Stimulated activated naive CD4-positive, alpha-beta T cell treated with Interleukin-2 at 50 U/mL for 16 hours (primary cell): ENCODE data around the gene ADM.

Experiments
- DNase-seq: peaks from one replicate; lab custom pipeline; 2025; lab: John Stamatoyannopoulos, UW

The ADM gene

GRCh38 chr11:10289765-10290380, 15.0 kb upstream of the ADM start:
- no peak for DNase-seq

DNA sequence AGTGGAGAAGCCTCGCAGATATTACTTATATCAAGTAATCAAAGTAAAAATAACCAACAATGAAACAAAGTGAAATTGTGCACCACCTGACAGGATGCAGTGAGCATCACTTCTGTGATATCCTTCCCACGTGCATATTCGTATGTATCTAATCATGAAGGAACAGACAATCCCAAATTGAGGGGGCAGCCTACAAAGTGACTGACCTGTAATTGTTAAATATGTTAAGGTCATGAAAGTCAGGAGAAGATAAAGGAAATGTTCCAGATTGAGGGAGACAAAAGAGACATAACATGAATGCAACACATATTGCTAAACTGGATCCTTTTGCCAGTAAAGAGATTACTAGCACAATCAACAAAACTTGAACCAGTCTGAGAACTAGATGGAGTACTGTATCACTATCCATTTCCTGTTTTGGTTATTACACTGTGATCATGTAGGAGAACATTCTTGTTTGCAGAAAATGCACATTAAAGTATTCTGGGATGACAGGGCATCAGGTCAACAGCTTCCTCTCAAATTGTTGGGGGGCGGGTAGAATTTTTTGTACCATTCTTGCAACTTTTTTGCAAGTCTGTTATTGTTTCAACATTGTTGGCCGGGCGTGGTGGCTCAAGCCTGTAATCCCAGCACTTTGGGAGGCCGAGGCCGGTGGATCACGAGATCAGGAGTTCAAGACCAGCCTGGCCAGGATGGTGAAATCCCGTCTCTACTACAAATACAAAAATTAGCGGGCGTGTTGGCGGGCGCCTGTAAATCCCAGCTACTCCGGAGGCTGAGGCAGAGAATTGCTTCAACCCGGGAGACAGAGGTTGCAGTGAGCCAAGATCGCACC, 12.9 kb upstream of the ADM start:
- DNase-seq: no peak

DNA sequence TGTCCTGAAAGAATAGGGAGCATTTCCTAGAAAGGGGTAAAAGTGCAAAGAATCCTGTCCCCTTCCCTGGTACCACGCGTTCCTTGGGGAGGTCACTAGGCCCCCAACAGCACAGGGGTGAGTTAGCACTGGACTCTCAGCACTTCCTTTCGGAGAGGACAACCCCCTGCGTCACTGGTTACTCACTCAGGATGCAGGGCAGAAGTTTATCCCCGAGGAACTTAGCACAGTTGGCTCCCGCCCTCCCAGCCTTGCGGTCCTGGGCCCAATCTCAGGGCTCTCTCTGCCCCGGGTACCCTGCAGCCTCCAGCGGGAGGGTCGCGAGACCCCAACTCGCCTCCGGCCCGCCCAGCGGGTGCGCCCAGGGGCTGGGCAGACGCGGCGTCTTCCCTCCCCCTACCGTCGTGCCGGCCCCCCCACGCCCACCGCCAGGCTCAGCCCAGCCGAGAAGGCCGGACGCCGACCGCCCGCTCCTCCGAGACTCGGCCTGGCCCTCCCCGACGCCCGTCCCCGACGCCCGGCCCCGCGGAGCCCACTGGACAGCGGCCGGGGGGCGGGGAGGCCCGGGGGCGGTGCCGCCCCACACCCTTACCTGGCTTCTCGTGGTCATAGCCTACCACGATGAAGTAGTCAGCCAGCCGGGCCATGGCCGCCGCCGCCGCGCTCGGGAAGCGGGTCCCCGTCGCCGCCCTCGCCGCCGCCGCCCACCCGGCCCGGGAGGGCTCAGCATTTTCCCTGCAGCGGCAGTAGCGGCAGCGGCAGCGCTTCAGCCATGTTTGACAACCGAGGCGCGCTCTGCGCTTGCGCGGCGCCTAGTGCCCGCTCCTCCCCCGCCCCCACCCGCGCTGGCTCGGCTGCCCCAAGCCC, 11.2 kb upstream of the ADM start, which contains the start of gene SBF2:
Gene SBF2 (minus strand): TSS at position 797 of the 867 bp plus-strand sequence. CDS start 150 bp downstream, at position 647.
- peak; percentile 75 for DNase-seq

- DNase-seq: no peak
Measured at GRCh38 chr11:10294290-10294953, 10.5 kb upstream of the ADM start.

DNA sequence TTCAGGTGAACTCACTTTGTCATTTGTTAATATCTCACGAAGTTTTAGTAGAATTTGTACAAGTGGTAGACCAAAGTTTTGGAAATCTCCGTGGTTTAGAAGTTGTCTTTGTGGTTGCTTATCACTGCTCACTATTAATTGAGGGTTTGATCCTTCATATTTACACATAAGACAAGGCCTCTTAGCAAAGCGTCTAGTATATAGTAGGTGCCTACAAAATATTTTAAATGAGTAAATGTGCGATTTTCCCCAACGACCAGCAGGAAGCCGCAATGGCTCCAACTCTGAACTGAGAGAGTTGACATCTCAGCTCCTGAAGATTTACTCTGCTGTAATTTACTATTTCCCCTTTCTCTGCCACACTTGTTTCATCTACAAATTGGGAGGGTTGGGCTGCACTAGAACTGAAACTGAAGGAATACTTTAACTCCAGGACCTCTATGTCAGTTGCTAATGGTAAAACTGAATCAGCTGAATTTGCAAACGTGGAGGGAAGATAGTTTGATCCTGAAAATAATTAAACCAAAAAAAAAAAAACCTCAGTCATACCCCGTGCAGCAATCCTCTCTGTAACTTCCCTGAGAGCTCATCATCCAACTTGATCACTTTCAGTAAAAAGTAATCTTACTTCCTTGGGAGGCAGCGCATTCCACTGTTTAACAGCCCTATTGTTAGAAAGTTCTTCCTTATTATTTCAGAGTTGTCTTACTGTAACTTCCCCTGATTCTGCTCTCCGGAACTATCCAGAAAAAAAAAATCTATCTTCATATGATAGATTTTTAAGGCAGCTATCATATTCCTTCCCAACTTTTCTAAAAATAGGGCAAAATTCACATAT, 9.6 kb upstream of the ADM start:
- no peak for DNase-seq

DNA sequence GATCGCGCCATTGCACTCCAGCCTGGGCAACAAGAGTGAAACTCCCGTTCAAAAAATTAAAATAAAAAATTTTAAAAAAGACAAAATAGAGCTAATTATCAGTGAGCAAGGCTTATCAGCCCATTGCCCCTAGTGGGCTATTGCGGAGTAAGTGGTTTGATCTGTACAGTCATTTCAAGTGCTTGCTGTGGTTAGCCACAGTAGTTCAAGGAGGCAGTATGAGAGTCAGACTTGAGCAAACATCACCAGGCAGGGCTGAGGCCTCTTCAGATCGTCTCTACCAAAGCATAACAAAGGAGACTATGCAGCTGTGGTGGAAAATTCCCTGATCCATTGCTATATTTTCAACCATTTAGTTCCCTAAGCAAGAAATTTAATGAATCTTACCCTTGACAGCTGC, 6.5 kb upstream of the ADM start:
- peak; percentile 53 for DNase-seq

- DNase-seq: no peak
Measured at GRCh38 chr11:10301656-10302358, 3.1 kb upstream of the ADM start.

DNA sequence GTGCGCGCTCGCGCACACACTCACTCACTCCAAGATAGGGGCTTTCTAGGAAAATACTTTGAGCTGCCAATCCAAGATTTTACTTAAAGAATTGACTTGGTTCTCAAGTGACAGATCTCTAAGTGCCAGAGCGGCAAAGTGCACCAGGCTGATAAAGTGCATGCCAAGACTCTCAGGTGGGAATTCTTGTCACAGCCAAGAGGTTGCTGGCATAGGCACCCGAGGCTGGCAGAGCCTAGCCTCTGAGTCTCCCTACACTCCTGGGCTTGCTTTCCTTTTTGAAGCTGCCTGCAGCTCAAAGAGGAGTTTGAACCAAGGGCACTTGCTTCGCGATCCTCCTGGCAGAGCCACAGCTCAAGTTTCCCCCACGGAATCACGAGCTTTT, 2.5 kb upstream of the ADM start:
- no peak for DNase-seq

GRCh38 chr11:10302744-10303557, 1.9 kb upstream of the ADM start:
- peak; percentile 63 for DNase-seq

DNA sequence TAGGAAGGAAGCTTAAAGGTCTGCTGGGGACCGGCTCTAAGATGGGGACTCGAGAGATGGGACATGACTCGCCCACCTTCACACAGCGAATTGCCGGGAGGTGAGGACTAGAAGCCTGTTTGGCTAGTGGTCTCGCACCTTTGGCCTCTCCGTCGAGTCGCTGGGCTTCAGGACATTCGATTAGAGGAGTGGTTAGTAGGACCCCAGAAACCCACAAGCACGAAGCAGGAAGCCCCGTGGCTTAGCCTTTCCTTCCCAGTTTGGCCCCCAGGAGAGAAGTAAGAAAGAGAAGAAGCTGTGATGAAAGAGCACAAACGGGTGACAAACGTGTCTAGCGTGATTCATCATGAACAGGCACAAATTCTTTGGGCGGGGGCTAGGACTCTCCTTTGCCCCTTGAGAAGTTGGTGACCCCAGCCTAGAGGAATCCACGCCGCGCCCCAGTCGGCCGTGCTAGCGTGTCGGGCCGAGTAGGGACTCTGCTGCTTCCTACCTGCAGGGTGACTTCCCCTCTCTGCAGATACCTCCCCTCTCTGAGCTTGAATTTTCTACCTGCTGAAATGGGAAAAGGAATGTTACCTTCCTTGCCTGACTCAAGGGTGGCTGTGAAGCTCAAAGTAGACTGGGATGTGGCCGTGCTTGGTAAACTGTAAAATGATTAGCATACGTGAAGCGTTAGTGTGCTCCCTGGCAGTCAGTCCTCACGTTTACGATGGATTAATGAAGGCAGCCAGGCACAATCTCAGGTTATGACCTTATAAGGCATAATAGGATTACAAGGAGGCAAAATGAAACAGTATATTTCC, 1.1 kb upstream of the ADM start:
- DNase-seq: peak; percentile 25

GRCh38 chr11:10305262-10305963, 540 bp downstream of the ADM start:
- DNase-seq: peak; percentile 13

- DNase-seq: peak; percentile 9
Measured at GRCh38 chr11:10305964-10306918, 1.4 kb downstream of the ADM start.

GRCh38 chr11:10307022-10307399, 2.1 kb downstream of the ADM start:
- DNase-seq: no peak

DNA sequence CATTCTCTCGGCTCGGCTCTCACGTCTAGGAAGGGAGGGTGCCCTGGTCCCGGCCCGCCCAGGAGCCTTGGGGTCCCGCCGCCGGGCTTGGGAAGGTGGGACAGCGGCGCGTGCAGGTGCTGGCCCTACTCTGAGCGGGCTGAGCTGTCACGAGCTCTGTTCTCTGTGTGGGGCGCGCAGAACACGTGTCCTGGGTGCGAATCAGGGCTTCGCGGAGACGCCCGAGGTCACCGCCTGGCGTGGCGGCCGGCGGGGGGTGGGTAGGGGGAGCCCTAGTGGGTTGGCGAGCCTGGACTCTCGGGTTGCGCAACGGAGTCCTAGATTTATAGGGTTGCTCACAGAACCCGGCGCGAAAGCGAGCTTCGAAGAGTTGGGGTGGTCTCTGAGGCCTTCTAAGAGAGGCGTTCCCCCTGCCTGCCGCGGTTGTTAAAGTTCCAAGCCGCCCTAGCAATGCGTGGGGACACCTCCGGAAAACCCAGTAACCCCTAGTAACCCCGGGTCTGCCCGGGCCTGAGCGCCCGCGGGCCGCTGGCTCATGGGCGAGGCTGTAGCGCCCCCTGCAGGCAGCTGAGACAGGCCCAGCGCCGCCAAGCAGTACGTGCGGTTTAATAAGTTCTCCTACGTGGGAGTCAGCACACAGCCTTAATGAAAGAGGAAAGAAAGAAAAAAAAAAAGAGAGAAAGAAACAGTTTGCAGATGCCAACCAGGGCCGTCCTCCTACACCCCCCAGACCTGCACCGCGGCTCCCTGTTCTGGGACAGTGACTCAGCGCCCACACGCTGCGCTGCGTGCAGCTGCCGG, 2.7 kb downstream of the ADM start:
- DNase-seq: peak; percentile 88

GRCh38 chr11:10308201-10308954, 3.5 kb downstream of the ADM start:
- no peak for DNase-seq
